Natural killer cell (primary cell): ENCODE data around the gene NID1. TPM values are rescaled to one million over a fixed set of nuclear protein-coding genes. Genes with fewer than 3 reads are reported as not detected.

Experiments used
- ATAC-seq, 3 donors: fragments of 150-1000 bp in 2 of 3; fragments of 200-7000 bp in 1 of 3; cut with Tn5 transposase; 1 replicate in 1 of 3; 2 replicates in 2 of 3; pipeline ENCODE4 v1.10.0; 2021; ENCODE audit warnings: mild to moderate bottlenecking in 2 of 3, moderate library complexity in 2 of 3
- DNase-seq, 2 donors: peaks; one replicate each; pipeline versions ENCODE4 v3.0.0 to v3.0.0-alpha.2; 2013 to 2021; ENCODE audit warnings: mixed read lengths in 1 of 2
- H3K27ac ChIP-seq: one replicate; pipeline ENCODE4 v1.5.1; 2013; ENCODE audit warnings: mild to moderate bottlenecking, low read length
- H3K27me3 ChIP-seq: one replicate; pipeline ENCODE4 v1.6.1; 2013; ENCODE audit warnings: low read length; ENCODE audit not compliant: control insufficient read depth, insufficient read depth
- H3K36me3 ChIP-seq: one replicate; pipeline ENCODE4 v1.6.1; 2013; ENCODE audit warnings: low read length; ENCODE audit not compliant: control insufficient read depth, insufficient read depth
- H3K4me1 ChIP-seq: one replicate; pipeline ENCODE4 v1.6.1; 2013; ENCODE audit warnings: low read length; ENCODE audit not compliant: control insufficient read depth, insufficient read depth
- H3K4me3 ChIP-seq: one replicate; pipeline ENCODE4 v1.5.1; 2013; ENCODE audit warnings: low read length
- H3K9me3 ChIP-seq: one replicate; pipeline ENCODE4 v1.6.1; 2013; ENCODE audit warnings: low read length; ENCODE audit not compliant: control insufficient read depth, insufficient read depth
- H3K27ac Mint-ChIP-seq, 2 donors: one replicate each; pipeline ENCODE4 v1.8.0; 2022; ENCODE audit warnings: mild to moderate bottlenecking in 2 of 2, mixed read lengths in 2 of 2, moderate library complexity in 1 of 2
- H3K27me3 Mint-ChIP-seq, 2 donors: one replicate each; pipeline ENCODE4 v1.8.0; 2022; ENCODE audit warnings: low read depth in 2 of 2, mixed read lengths in 2 of 2
- H3K36me3 Mint-ChIP-seq: one replicate; pipeline ENCODE4 v1.8.0; 2022; ENCODE audit warnings: mixed read lengths
- H3K4me1 Mint-ChIP-seq, 2 donors: one replicate each; pipeline ENCODE4 v1.8.0; 2022; ENCODE audit warnings: mixed read lengths in 2 of 2
- H3K4me3 Mint-ChIP-seq: one replicate; pipeline ENCODE4 v1.8.0; 2022; ENCODE audit warnings: mild to moderate bottlenecking, moderate library complexity, mixed read lengths
- H3K9me3 Mint-ChIP-seq, 2 donors: one replicate each; pipeline ENCODE4 v1.8.0; 2022; ENCODE audit warnings: mixed read lengths in 2 of 2
- WGBS: methylation state at CpG from one replicate; pipeline ENCODE4 v1.1.7; 2013; ENCODE audit warnings: missing lambda C conversion rate; ENCODE audit not compliant: insufficient coverage; 5-methylcytosine and 5-hydroxymethylcytosine counted together
- intact Hi-C: fragments of 100-400 bp; cut with micrococcal nuclease; formaldehyde crosslinking; loops from one replicate; pipeline ENCODE4 v1.14.2; 2022
- total RNA-seq, 4 donors: library from RNA; stranded (reverse); fragments of 120-200 nt in 1 of 4; gene quantifications; one replicate each; pipeline versions ENCODE4 v1.2.3 to v1.2.4, GENCODE V29; 2013 to 2022
- TF ChIP-seq, protein P1 (sequence below): fragments of 200-600 bp; IDR thresholded peaks from one replicate; pipeline ENCODE4 v1.8.0; 2022; ENCODE audit warnings: antibody characterized with exemption

Gene NID1
- total RNA-seq, 3 donors from 2014 or later (not counting 1 experiment from before 2014, with no cell fraction given): 0.32 to 0.92 (median 0.85) TPM

DNA sequence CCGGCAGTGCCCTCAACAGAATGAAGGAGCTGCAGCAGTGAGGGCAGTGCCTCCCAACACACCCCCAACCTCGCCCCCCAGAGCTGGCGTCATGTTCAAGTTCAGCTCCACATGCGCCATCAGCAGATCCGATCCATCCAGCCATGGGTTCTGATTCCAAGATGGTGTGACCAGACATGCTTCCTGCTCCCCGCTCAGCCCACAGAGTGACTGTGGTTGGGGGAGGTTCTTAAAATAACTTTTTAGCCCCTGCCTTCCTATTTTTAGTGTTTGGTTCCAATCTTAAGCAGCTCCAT is 47.4 kb upstream of the NID1 start:
- DNase-seq (no peak), ATAC-seq (no peak)
- Mint-ChIP-seq H3K36me3 (no peaks in the 10 kb centered on the region), H3K4me3 (no peak overlapping the region), H3K4me1 (no peaks in the 10 kb centered on the region), H3K27me3 (no peaks in the 10 kb centered on the region), H3K27ac (no peak overlapping the region), H3K9me3 (no peaks in the 10 kb centered on the region)
- 92% methylated on average over 5 of the region's 6 CpGs for WGBS
- H3K27me3 ChIP-seq: no peaks in the 10 kb centered on the region
- H3K36me3 ChIP-seq: no peaks in the 10 kb centered on the region
- intact Hi-C loops: no loop called here
- H3K4me3 ChIP-seq: no peak overlapping the region
- H3K9me3 ChIP-seq: no peaks in the 10 kb centered on the region
- no peaks in the 10 kb centered on the region for H3K4me1 ChIP-seq
- H3K27ac ChIP-seq: no peak overlapping the region
- TF ChIP-seq, protein P1, sequence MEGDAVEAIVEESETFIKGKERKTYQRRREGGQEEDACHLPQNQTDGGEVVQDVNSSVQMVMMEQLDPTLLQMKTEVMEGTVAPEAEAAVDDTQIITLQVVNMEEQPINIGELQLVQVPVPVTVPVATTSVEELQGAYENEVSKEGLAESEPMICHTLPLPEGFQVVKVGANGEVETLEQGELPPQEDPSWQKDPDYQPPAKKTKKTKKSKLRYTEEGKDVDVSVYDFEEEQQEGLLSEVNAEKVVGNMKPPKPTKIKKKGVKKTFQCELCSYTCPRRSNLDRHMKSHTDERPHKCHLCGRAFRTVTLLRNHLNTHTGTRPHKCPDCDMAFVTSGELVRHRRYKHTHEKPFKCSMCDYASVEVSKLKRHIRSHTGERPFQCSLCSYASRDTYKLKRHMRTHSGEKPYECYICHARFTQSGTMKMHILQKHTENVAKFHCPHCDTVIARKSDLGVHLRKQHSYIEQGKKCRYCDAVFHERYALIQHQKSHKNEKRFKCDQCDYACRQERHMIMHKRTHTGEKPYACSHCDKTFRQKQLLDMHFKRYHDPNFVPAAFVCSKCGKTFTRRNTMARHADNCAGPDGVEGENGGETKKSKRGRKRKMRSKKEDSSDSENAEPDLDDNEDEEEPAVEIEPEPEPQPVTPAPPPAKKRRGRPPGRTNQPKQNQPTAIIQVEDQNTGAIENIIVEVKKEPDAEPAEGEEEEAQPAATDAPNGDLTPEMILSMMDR: no peak

DNA sequence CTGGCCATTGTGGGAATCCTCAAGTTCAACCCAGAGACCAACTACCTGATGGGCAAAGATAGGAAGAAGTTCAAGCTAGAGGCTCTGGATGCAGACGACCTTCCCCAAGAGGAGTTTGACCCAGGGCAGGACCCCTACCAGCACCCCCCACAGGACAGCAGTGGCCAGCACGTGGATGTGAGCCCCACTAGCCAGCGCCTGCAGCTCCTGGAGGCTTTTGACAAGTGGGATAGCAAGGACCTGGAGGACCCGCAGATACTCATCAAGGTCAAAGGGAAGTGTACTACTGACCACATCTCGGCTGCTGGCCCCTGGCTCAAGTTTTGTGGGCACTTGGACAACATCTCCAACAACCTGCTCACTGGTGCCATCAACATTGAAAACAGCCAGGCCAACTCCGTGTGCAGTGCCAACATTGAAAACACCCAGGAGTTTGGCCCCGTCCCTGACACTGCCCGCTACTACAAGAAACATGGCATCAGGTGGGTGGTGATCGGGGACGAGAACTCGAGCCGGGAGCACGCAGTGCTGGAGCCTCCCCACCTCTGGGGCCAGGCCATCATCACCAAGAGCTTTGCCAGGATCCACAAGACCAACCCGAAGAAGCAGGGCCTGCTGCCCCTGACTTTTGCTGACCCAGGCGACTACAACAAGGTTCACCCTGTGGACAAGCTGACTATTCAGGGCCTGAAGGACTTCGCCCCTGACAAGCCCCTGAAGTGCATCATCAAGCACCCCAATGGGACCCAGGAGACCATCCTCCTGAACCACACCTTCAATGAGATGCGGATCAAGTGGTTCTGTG is 46.8 kb upstream of the NID1 start:
- intact Hi-C loops: no loop called here
- H3K4me3 ChIP-seq: no peak overlapping the region
- H3K27ac Mint-ChIP-seq: no peak overlapping the region
- ATAC-seq (no peak), DNase-seq (no peak)
- H3K4me1 ChIP-seq: no peaks in the 10 kb centered on the region
- H3K27me3 ChIP-seq: no peaks in the 10 kb centered on the region
- no peaks in the 10 kb centered on the region for H3K9me3 ChIP-seq
- H3K27ac ChIP-seq: no peak overlapping the region
- H3K36me3 Mint-ChIP-seq: no peaks in the 10 kb centered on the region
- H3K4me1 Mint-ChIP-seq: no peaks in the 10 kb centered on the region
- TF ChIP-seq, protein P1: no peak
- H3K36me3 ChIP-seq: no peaks in the 10 kb centered on the region
- H3K4me3 Mint-ChIP-seq: no peak overlapping the region
- WGBS: 93% methylated on average over 17 of the region's 17 CpGs
- H3K9me3 Mint-ChIP-seq: no peaks in the 10 kb centered on the region
- H3K27me3 Mint-ChIP-seq: no peaks in the 10 kb centered on the region

DNA sequence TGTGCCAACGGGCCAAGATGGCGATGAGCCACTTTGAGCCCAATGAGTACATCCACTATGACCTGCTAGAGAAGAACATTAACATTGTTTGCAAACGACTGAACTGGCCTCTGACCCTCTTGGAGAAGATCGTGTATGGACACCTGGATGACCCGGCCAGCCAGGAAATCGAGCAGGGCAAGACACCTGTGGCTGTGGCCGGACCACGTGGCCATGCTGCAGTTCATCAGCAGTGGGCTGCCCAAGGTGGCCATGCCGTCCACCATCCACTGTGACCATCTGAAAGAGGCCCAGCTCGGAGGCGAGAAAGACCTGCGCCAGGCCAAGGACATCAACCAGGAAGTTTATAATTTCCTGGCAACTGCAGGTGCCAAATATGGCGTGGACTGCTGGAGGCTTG is 45.2 kb upstream of the NID1 start:
- H3K36me3 ChIP-seq: no peaks in the 10 kb centered on the region
- H3K27ac ChIP-seq: no peak overlapping the region
- no peaks in the 10 kb centered on the region for H3K4me1 Mint-ChIP-seq
- H3K27ac Mint-ChIP-seq: no peak overlapping the region
- 88% methylated on average over 13 of the region's 13 CpGs for WGBS
- no peaks in the 10 kb centered on the region for H3K9me3 ChIP-seq
- H3K4me3 ChIP-seq: no peak overlapping the region
- no peaks in the 10 kb centered on the region for H3K36me3 Mint-ChIP-seq
- H3K4me3 Mint-ChIP-seq: no peak overlapping the region
- H3K9me3 Mint-ChIP-seq: no peaks in the 10 kb centered on the region
- no peaks in the 10 kb centered on the region for H3K4me1 ChIP-seq
- DNase-seq (no peak), ATAC-seq (no peak)
- intact Hi-C loops: no loop called here
- TF ChIP-seq, protein P1: no peak
- no peaks in the 10 kb centered on the region for H3K27me3 Mint-ChIP-seq
- H3K27me3 ChIP-seq: no peaks in the 10 kb centered on the region
